ENCODE data around the gene QRICH1. TPM values are rescaled to one million over a fixed set of nuclear protein-coding genes. Genes with fewer than 3 reads are reported as not detected.

QRICH1 gene
- total and polyA plus RNA-seq, 2 donors (not counting 1 experiment from before 2014, with no cell fraction given) = 48.7 to 59.0 TPM

- Histone ChIP-seq H4K20me1 (ENCODE audit: control insufficient read depth, extremely low read depth, insufficient read depth, low read length) (no peaks in the 10 kb centered on the region), H3K27me3 (ENCODE audit: control insufficient read depth, insufficient read depth, low read length) (no peaks in the 10 kb centered on the region), H3K4me1 (ENCODE audit: control insufficient read depth, extremely low read depth, insufficient read depth, low read length) (peaks cover 12% of the 10 kb centered on the region), H3K36me3 (ENCODE audit: control insufficient read depth, insufficient read depth, low read length) (peaks cover 31% of the 10 kb centered on the region), H3K79me2 (ENCODE audit: control insufficient read depth, insufficient read depth, low read length) (peaks cover 45% of the 10 kb centered on the region), H3K27ac (ENCODE audit: insufficient read depth, low read length) (peak within 1 kb of the TSS; percentile 89), H3K4me3 (replicated peaks in 1 of 4; ENCODE audit: control extremely low read depth in 1 of 4, insufficient read depth in 1 of 4, low read depth in 3 of 4, low read length in 4 of 4) (peak within 1 kb of the TSS; percentile 88 to 95 (median 93)), H3K9me3 (ENCODE audit: control insufficient read depth, insufficient read depth, low read depth, low read length) (no peaks in the 10 kb centered on the region), H3K4me2 (ENCODE audit: extremely low read depth, insufficient read depth, low read length) (peak within 1 kb of the TSS; percentile 86), H3K9ac (ENCODE audit: insufficient read depth, low read length) (peak within 1 kb of the TSS; percentile 98), H2AFZ (ENCODE audit: low read length) (peak within 1 kb of the TSS; percentile 63)
- peak; percentile 91 to 94 for DNase-seq (ENCODE audit: low read depth in 2 of 2)
- TF ChIP-seq EZH2 (IDR thresholded peaks at IDR 0.05; ENCODE audit: low read length, missing control alignments) = no peak
- TF ChIP-seq CTCF (conservative IDR thresholded peaks at IDR 0.05 in 1 of 2, IDR thresholded peaks at IDR 0.05 in 1 of 2; ENCODE audit: low read depth in 1 of 2, low read length in 2 of 2) = peak; percentile 77 to 86
Measured at GRCh38 chr3:49021813-49022687, 71.8 kb downstream of the QRICH1 start, which contains the start of gene NDUFAF3. Gene NDUFAF3, plus strand, starts transcription at chr3:49022121. Its CDS starts 24 bp downstream, at chr3:49022145.

- peaks cover 30% of the 10 kb centered on the region for H3K36me3 ChIP-seq (ENCODE audit: control insufficient read depth, insufficient read depth, low read length)
- no peak for TF ChIP-seq CTCF (conservative IDR thresholded peaks at IDR 0.05 in 1 of 2, IDR thresholded peaks at IDR 0.05 in 1 of 2; ENCODE audit: low read depth in 1 of 2, low read length in 2 of 2)
- no peak for TF ChIP-seq EZH2 (IDR thresholded peaks at IDR 0.05; ENCODE audit: low read length, missing control alignments)
- no peaks in the 10 kb centered on the region for H3K27me3 ChIP-seq (ENCODE audit: control insufficient read depth, insufficient read depth, low read length)
- H3K27ac ChIP-seq (ENCODE audit: insufficient read depth, low read length) = peak overlapping the region; percentile 89
- peak overlapping the region; percentile 34 for H2AFZ ChIP-seq (ENCODE audit: low read length)
- peak; percentile 93 to 97 for DNase-seq (ENCODE audit: low read depth in 2 of 2)
- peak overlapping the region; percentile 98 for H3K9ac ChIP-seq (ENCODE audit: insufficient read depth, low read length)
- H3K9me3 ChIP-seq (ENCODE audit: control insufficient read depth, insufficient read depth, low read depth, low read length) = no peaks in the 10 kb centered on the region
- H3K4me1 ChIP-seq (ENCODE audit: control insufficient read depth, extremely low read depth, insufficient read depth, low read length) = peaks cover 11% of the 10 kb centered on the region
- H4K20me1 ChIP-seq (ENCODE audit: control insufficient read depth, extremely low read depth, insufficient read depth, low read length) = no peaks in the 10 kb centered on the region
- H3K79me2 ChIP-seq (ENCODE audit: control insufficient read depth, insufficient read depth, low read length) = peaks cover 39% of the 10 kb centered on the region
- H3K4me3 ChIP-seq (replicated peaks in 1 of 4; ENCODE audit: control extremely low read depth in 1 of 4, insufficient read depth in 1 of 4, low read depth in 3 of 4, low read length in 4 of 4) = peak overlapping the region; percentile 88 to 95 (median 93)
- H3K4me2 ChIP-seq (ENCODE audit: extremely low read depth, insufficient read depth, low read length) = peak overlapping the region; percentile 86
Measured at GRCh38 chr3:49021213-49021812, 72.6 kb downstream of the QRICH1 start.
